HEK293 (cell line): ENCODE results near the gene HOXB8.
A peak's percentile ranks its signal among the peaks of the same experiment; 100 is the strongest.

Experiments used
- GLI2 ChIP-seq: fragments of 450-650 bp; formaldehyde crosslinking; IDR thresholded peaks from 2 replicates; pipeline ENCODE4; 2017; ENCODE audit warnings: missing biosample characterization, missing genetic modification characterization, low read depth, borderline replicate concordance
- HOXC10 ChIP-seq: sonication (generic); formaldehyde crosslinking; IDR thresholded peaks from 2 replicates; pipeline ENCODE4 v1.8.1; 2023; ENCODE audit warnings: mild to moderate bottlenecking, missing genetic modification reagents
- INSM2 ChIP-seq: fragments of 450-650 bp; formaldehyde crosslinking; IDR thresholded peaks from 2 replicates; pipeline ENCODE4 v1.5.1; 2016; ENCODE audit warnings: missing biosample characterization, missing genetic modification characterization
- KLF17 ChIP-seq: fragments of 450-650 bp; formaldehyde crosslinking; IDR thresholded peaks from 2 replicates; pipeline ENCODE4 v1.5.1; 2016; ENCODE audit warnings: missing biosample characterization, missing genetic modification characterization
- KLF7 ChIP-seq: fragments of 450-650 bp; formaldehyde crosslinking; IDR thresholded peaks from 2 replicates; pipeline ENCODE4 v1.5.1; 2016; ENCODE audit warnings: missing biosample characterization, missing genetic modification characterization, borderline replicate concordance
- MZF1 ChIP-seq: fragments of 450-650 bp; formaldehyde crosslinking; IDR thresholded peaks from 2 replicates; pipeline ENCODE4 v1.5.1; 2017; ENCODE audit warnings: missing biosample characterization, missing genetic modification characterization, borderline replicate concordance
- PBX3 ChIP-seq: sonication (generic); formaldehyde crosslinking; IDR thresholded peaks from 2 replicates; pipeline ENCODE4 v1.8.1; 2022; ENCODE audit warnings: mild to moderate bottlenecking, moderate library complexity, missing genetic modification reagents
- PRDM4 ChIP-seq: fragments of 450-650 bp; formaldehyde crosslinking; IDR thresholded peaks from 2 replicates; pipeline ENCODE4 v1.5.1; 2017; ENCODE audit warnings: missing biosample characterization, missing genetic modification characterization
- ZBTB49 ChIP-seq: fragments of 450-650 bp; formaldehyde crosslinking; IDR thresholded peaks from 2 replicates; pipeline ENCODE4 v1.5.1; 2016; ENCODE audit warnings: missing biosample characterization, missing genetic modification characterization, low read depth
- ZBTB8A ChIP-seq: fragments of 450-650 bp; formaldehyde crosslinking; IDR thresholded peaks from 2 replicates; pipeline ENCODE4 v1.5.1; 2016; ENCODE audit warnings: missing biosample characterization, missing genetic modification characterization
- ZNF146 ChIP-seq: fragments of 450-650 bp; formaldehyde crosslinking; IDR thresholded peaks from 2 replicates; pipeline ENCODE4 v1.5.1; 2016; ENCODE audit warnings: missing biosample characterization, missing genetic modification characterization
- ZNF184 ChIP-seq: fragments of 450-650 bp; IDR thresholded peaks from 2 replicates; pipeline ENCODE4 v1.5.1; 2018; ENCODE audit warnings: missing biosample characterization, mild to moderate bottlenecking, missing genetic modification characterization
- ZNF202 ChIP-seq: fragments of 450-650 bp; formaldehyde crosslinking; IDR thresholded peaks from 2 replicates; pipeline ENCODE4 v1.5.1; 2016; ENCODE audit warnings: missing biosample characterization, missing genetic modification characterization, borderline replicate concordance
- ZNF221 ChIP-seq: fragments of 450-650 bp; formaldehyde crosslinking; IDR thresholded peaks from 2 replicates; pipeline ENCODE4 v1.5.1; 2017; ENCODE audit warnings: missing biosample characterization, missing genetic modification characterization, borderline replicate concordance
- ZNF274 ChIP-seq, 2 experiments: fragments of 200-500 bp in 1 of 2; fragments of 450-650 bp in 1 of 2; sonication (Bioruptor generic) in 1 of 2; formaldehyde crosslinking in 1 of 2; IDR thresholded peaks; 2 replicates each; pipeline versions ENCODE4 v1.5.1 to v1.6.1; 2014 to 2016; ENCODE audit warnings: borderline replicate concordance in 1 of 2, inconsistent platforms in 1 of 2, low read length in 1 of 2, missing biosample characterization in 1 of 2, missing genetic modification characterization in 1 of 2
- ZNF394 ChIP-seq: fragments of 450-650 bp; formaldehyde crosslinking; IDR thresholded peaks from 2 replicates; pipeline ENCODE4 v1.5.1; 2016; ENCODE audit warnings: missing biosample characterization, missing genetic modification characterization, mild to moderate bottlenecking, moderate library complexity, borderline replicate concordance
- ZNF521 ChIP-seq: fragments of 450-650 bp; formaldehyde crosslinking; IDR thresholded peaks from 2 replicates; pipeline ENCODE4 v1.5.1; 2017; ENCODE audit warnings: missing biosample characterization, mild to moderate bottlenecking, missing genetic modification characterization
- ZNF544 ChIP-seq: fragments of 450-650 bp; formaldehyde crosslinking; IDR thresholded peaks from 2 replicates; pipeline ENCODE4 v1.5.0; 2017; ENCODE audit warnings: missing biosample characterization, missing genetic modification characterization
- ZNF560 ChIP-seq: fragments of 450-650 bp; formaldehyde crosslinking; IDR thresholded peaks from 2 replicates; pipeline ENCODE4 v1.5.1; 2017; ENCODE audit warnings: missing biosample characterization, missing genetic modification characterization, borderline replicate concordance
- ZNF610 ChIP-seq: fragments of 450-650 bp; formaldehyde crosslinking; IDR thresholded peaks from 2 replicates; pipeline ENCODE4 v1.5.1; 2016; ENCODE audit warnings: missing biosample characterization, missing genetic modification characterization, borderline replicate concordance
- ZNF623 ChIP-seq: fragments of 450-650 bp; formaldehyde crosslinking; IDR thresholded peaks from 2 replicates; pipeline ENCODE4 v1.5.1; 2016; ENCODE audit warnings: missing biosample characterization, missing genetic modification characterization
- ZNF645 ChIP-seq: fragments of 450-650 bp; formaldehyde crosslinking; IDR thresholded peaks from 2 replicates; pipeline ENCODE4; 2016; ENCODE audit warnings: missing biosample characterization, missing genetic modification characterization
- ZNF660 ChIP-seq: fragments of 450-650 bp; IDR thresholded peaks from 2 replicates; pipeline ENCODE4 v1.5.1; 2018; ENCODE audit warnings: missing biosample characterization, mild to moderate bottlenecking, missing genetic modification characterization
- ZNF76 ChIP-seq: fragments of 450-650 bp; formaldehyde crosslinking; IDR thresholded peaks from 2 replicates; pipeline ENCODE4; 2016; ENCODE audit warnings: low read depth, missing biosample characterization, missing genetic modification characterization, borderline replicate concordance
- ZSCAN23 ChIP-seq: fragments of 450-650 bp; formaldehyde crosslinking; IDR thresholded peaks from 2 replicates; pipeline ENCODE4 v1.5.1; 2016; ENCODE audit warnings: missing biosample characterization, missing genetic modification characterization
- ZSCAN4 ChIP-seq: fragments of 450-650 bp; formaldehyde crosslinking; IDR thresholded peaks from 2 replicates; pipeline ENCODE4 v1.5.1; 2017; ENCODE audit warnings: missing biosample characterization, missing genetic modification characterization

HOXB8 gene

GRCh38 chr17:48646183-48647102 lies 31.4 kb upstream of the HOXB8 start (continued):
- TF ChIP-seq INSM2 (tag by site-specific recombination) (0 out of 2 replicates have a peak, but pooled peaks have one; percentile 16), ZNF521 (tag by site-specific recombination) (no peak), PRDM4 (tag by site-specific recombination) (peak; percentile 15; the same call in 1 of the 2 replicates), GLI2 (no peak), ZNF76 (tag by site-specific recombination) (no peak), ZBTB49 (tag by site-specific recombination) (no peak), ZNF623 (tag by site-specific recombination) (no peak), ZSCAN4 (no peak), ZNF660 (tag by site-specific recombination) (no peak), PBX3 (CRISPR knock-in tag) (peak; percentile 69; the same call in 1 of the 2 replicates), ZNF394 (tag by site-specific recombination) (peak; percentile 72; the same call in 1 of the 2 replicates), ZNF184 (no peak), ZNF544 (tag by site-specific recombination) (no peak), ZBTB8A (tag by site-specific recombination) (peak; percentile 85), ZNF610 (peak; percentile 68), KLF7 (tag by site-specific recombination) (peak; percentile 39; the same call in 1 of the 2 replicates), KLF17 (tag by site-specific recombination) (no peak; the same call in none of the 2 replicates), HOXC10 (CRISPR knock-in tag) (no peak), ZNF560 (tag by site-specific recombination) (no peak), ZNF202 (no peak), ZNF221 (tag by site-specific recombination) (no peak), ZSCAN23 (tag by site-specific recombination) (no peak), ZNF146 (tag by site-specific recombination) (no peak), ZNF645 (tag by site-specific recombination) (0 out of 2 replicates have a peak, but pooled peaks have one; percentile 33), ZNF274 (IDR thresholded peaks at IDR 0.05; ENCODE audit: low read length) (no peak), ZNF274 (tag by site-specific recombination; IDR thresholded peaks at IDR 0.05; ENCODE audit: borderline replicate concordance) (no peak), MZF1 (tag by site-specific recombination) (0 out of 2 replicates have a peak, but pooled peaks have one; percentile 22)
